HG02610 (cell line): Measurements from ENCODE around the gene CDYL2.
"Not testable (repeated sequence)": the region's sequence is repeated elsewhere in the genome, so short reads cannot be mapped to it uniquely, and the experiment has no call there.

Experiments used
- ATAC-seq: cut with Tn5 transposase; IDR thresholded peaks from one replicate; pipeline ENCODE4 v1.9.1; 2021; ENCODE audit warnings: mild to moderate bottlenecking, moderate library complexity; ENCODE audit not compliant: unreplicated experiment

CDYL2 gene

GRCh38 chr16:80809366-80809765, 5.0 kb upstream of the CDYL2 start:
- no peak for ATAC-seq

DNA sequence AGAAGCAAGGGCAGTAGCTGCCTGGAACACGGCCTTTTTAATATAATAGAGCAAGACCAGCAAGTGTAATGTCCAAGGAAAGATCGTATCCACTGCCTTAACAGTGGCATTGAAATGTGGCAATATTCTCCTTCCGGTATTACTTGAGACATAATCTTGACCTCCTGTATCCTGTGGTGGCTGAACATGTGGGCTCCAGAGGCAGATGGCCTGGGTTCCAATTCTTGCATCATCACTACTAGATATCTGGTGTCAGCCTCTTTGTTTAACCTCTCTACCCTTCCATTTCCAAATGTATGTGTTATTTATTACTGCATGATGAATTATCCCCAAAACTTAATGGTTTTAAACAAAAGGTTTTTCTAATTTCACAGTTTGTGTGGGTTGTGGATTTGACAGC, 3.5 kb upstream of the CDYL2 start:
- ATAC-seq = no peak

- no peak for ATAC-seq
These were observed 2.5 kb upstream of the CDYL2 start for GRCh38 chr16:80806927-80807340.

DNA sequence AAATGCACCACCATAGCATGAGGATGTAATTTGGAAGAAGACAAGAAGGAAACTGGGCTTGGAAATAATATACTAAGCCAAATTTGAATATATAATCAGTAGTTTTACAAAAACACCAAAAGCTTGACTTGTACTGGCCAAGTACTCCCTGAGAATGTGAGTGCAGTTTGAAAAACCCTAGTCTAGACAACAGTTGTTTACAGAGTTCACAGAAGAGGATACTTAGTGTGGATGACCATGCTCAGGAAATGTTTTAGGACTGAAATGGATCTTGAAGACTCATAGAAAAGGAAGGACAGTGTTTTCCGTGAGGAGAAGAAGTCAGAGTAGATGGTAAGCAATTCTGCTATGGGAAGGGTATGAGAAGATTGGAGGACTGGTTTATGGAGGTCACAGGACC, 1.9 kb upstream of the CDYL2 start:
- ATAC-seq = no peak

GRCh38 chr16:80804056-80804525, 307 bp downstream of the CDYL2 start:
- peak; percentile 23 for ATAC-seq

DNA sequence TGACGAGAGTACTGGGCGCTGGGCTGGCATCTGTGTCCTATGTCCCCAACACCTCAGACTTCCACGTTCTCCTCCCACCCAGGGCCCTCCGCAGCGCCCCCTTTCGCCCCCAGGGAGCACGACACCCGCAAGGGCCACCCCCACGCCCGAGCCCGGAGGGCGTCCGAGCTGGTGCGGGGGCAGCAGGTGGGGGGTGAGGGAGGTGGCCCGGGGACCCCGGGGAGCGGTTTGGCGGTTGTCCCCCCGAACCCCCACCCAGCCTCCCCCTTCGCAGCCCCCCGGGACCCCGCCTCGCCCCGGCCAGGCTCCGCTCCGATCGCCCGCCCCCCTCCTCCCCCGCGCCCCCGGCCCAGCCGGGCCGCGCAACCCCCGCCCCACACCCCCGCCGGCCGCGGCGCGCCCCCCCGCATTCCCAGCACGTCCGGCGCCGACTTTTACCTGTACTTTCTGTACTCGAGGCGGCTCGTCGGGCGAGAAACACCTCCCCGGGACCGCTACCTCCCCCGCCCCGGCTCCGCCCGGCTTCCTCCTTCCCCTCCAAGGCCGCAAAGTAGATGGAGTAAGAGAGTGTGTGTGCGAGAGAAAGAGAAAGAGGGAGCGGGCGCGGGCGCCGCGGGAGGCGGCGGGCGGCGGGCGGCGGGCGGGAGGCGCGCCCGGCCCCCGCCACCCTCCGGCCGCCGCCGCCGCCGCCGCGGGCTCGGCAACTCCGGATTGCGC, 901 bp downstream of the CDYL2 start:
- ATAC-seq = peak; percentile 16

- no peak for ATAC-seq
These were observed 1.5 kb downstream of the CDYL2 start for GRCh38 chr16:80802902-80803301.

DNA sequence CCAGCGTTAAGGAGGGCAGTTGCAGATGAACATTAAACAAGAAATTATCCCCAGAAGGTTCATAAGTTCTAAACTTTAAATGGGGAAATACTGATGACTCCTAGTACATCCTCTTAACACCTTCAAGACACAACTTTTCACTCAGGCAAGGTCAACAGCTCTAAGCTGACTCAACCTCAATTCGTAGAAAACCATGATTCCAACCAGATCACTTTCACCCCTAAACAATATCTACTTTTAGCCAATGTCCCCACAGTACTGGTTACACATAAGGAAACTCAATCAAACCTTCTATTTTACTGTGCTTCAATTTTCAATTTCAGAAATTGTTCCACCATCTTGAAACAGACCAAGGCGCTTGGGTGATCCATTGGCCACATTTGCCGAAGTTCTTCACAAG, 2.3 kb downstream of the CDYL2 start:
- no peak for ATAC-seq

DNA sequence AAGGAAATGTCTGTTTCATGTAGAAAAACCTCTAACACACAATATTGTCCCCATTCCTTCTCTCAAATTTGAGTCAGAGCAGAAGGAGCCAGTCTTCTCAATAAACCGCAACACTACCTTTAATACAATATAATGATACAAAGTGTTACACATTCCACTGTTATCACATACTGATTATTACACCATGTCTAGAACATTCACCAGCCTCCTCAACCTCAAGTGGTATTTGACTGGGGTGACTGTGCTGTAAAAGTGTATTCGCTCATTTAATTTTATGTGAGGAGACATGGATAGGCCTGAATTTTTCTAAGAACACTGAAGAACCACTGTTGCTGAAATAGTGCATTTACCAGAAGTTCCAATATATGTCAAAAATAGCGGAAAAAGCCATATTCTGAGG, 10.3 kb downstream of the CDYL2 start:
- ATAC-seq = no peak

- ATAC-seq = no peak
These were observed 12.4 kb downstream of the CDYL2 start for GRCh38 chr16:80792031-80792430.

DNA sequence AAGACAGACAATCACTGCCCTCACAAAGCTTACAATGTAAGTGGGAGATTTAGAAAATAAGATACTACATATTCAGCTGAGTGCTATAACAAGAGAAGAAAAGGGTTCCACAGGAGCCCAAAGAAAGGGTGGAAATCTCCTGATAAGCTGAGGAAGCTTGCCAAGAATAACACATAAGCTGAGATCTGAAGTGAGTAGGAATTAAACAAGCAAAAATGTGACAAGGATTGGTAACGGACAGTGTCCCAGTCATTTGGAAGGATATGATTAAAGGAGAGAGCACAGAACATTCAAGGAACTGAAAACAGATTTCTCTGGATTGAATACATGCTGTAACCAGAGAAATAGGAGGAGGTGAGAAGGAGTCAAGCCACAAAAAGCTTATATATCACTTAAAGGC, 13.0 kb downstream of the CDYL2 start:
- no peak for ATAC-seq

DNA sequence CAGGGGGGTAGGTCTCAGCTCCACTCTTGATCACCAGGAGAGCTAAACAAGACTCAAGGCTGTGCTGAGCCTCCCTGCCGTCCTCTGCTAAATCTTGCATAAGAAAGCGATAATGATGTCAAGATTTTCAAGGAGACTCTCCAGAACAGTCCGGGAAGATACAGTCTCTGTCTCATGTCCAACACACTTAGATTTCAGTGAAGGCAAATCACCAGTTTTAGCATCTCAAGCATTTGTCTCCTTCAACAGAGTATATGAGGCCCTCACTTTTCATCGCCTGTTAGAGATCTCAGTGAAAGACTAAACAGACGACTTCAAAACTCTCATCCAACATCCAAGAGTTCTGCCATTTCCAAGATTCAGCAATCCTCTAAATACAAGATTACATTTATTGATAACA, 13.6 kb downstream of the CDYL2 start:
- no peak for ATAC-seq

GRCh38 chr16:80788027-80788426, 16.4 kb downstream of the CDYL2 start:
- ATAC-seq = no peak

DNA sequence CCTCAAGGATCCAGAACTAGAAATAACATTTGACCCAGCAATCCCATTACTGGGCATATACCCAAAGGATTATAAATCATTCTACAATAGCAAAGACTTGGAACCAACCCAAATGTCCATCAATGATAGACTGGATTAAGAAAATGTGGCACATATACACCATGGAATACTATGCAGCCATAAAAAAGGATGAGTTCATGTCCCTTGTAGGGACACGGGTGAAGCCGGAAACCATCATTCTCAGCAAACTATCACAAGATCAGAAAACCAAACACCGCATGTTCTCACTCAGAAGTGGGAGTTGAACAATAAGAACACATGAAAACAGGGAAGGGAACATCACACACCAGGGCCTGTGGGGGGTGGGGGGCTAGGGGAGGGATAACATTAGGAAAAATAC, 17.8 kb downstream of the CDYL2 start:
- ATAC-seq = not testable (repeated sequence)

- ATAC-seq = no peak
These were observed 19.4 kb downstream of the CDYL2 start for GRCh38 chr16:80784951-80785350.

DNA sequence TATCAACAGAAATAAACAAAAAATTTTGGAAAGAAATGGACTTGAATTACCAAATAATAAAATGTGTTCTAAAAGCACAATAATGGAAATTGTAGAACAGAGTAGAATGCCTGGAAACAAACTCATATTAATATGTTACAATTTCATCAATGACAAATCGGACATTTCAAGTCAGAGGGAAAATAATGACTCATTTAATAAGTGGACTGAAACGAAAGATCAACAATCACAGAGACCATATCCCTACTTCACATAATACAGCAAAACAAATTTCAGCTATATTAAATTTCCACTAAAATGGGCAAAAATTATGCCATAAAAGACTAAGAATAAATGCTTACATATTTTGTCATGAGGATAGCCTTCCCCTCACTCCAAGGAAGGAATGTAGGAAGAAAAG, 25.7 kb downstream of the CDYL2 start:
- ATAC-seq = no peak

DNA sequence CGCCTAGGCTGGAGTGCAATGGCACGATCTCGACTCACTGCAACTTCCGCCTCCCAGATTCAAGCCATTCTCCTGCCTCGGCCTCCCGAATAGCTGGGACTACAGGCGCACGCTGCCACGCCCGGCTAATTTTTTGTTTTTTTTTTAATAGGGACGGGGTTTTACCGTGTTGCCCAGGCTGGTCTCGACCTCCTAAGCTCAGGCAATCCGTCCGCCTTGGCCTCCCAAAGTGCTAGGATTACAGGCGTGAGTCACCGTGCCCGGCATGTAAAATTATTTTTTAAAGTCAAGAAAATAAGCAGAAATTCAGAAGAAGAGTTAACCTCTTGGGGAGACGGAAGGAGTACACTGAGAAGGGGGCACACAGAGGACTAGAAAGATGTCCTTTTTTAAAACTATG, 27.5 kb downstream of the CDYL2 start:
- ATAC-seq = no peak

DNA sequence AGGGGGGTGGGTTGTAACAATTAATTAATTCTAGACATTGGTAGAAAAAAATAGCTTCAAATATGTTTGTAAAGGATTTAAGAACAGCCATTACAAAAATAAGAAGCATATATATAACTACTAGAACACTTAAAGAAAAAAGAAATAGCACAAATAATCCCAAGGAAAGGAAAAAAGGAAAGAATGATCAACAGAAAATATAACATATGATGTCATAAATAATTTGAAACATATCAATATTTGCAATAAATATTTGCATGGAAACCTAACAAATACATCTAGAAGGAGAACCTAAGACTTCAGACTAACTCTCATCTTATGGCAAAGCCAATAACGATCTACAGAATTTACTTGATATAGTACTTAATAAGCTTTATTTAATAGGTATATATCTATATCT, 28.9 kb downstream of the CDYL2 start:
- ATAC-seq = no peak

DNA sequence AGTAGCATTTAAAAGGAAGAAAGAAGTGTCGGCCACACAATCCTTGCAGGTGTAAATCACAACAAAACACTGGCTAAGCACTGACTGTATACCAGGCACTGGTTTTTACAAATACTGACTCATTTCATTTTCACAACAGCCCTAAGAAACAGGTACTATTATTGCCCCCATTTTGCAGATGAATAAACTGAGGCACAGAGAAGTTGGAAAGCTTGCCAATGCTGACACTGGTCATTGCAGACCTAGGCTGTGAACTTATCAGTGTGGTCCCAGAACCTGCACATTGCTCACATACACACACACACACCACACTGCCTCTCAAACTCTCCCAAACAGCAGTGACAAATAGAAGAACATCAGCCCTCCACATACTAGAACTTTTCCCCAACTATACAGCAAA, 37.6 kb downstream of the CDYL2 start:
- ATAC-seq = no peak

DNA sequence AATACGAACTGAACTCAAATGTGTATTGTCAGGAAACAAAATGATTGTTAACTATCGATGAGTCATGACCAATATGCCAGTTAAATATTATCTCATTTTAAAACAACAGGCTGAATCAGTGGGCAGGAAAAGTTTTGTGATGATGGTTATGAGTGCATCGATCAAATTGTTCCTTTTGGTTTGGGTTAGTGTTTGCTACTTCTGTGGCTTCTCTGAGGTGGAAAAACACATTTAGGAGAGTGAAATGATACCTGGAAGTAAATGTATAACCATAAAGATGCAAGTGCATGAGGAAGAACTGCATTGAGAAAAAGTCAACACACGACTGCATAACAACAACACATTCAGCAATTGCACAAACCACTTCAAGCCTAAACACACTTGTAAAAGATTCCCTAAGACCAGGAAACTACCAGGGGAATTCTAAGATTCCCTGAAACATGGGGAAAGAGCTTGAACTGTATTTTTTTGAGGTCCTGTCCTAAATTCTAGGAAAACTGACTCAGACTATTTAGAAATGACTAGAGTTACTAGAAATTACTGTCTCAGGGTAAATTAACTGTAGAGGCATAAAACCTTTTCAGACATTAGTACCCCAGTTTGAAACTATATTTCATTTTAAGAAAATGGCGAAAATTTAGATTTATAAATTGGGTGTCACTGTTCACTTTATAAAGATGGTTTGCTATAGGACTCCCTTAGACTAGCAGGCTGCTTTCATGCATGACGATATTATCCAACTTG, 44.8 kb downstream of the CDYL2 start:
- ATAC-seq = no peak

GRCh38 chr16:80754476-80754875, 49.9 kb downstream of the CDYL2 start:
- ATAC-seq = no peak

- ATAC-seq = no peak
These were observed 51.9 kb downstream of the CDYL2 start for GRCh38 chr16:80752541-80752940.
